ENCODE results near the gene PCLO. TPM values are rescaled to one million over a fixed set of nuclear protein-coding genes. Genes with fewer than 3 reads are reported as not detected.

PCLO gene
- total RNA-seq, 2 experiments from 2014 or later = 0.35 to 1.4 TPM

GRCh38 chr7:83011954-83012353 lies 150.7 kb downstream of the PCLO start:
- no peaks in the 10 kb centered on the region for H3K79me2 ChIP-seq (ENCODE audit: insufficient read depth, low read depth, low read length)
- no peaks in the 10 kb centered on the region for H3K4me1 ChIP-seq (ENCODE audit: insufficient read depth, low read length, poor library complexity, severe bottlenecking)
- DNase-seq (ENCODE audit: low spot score) = no peak
- H3K27ac ChIP-seq (ENCODE audit: low read depth, low read length, poor library complexity, severe bottlenecking) = no peak overlapping the region
- H3K9me3 ChIP-seq (ENCODE audit: low read length) = no peaks in the 10 kb centered on the region
- ChIA-PET POLR2A (no interaction called here), CTCF (ENCODE audit: unreplicated experiment) (no interaction called here)
- no peak overlapping the region for H3K4me2 ChIP-seq (ENCODE audit: low read length)
- no peak overlapping the region for H2AFZ ChIP-seq (ENCODE audit: low read length)
- no TSS peak for BruUV-seq (replicated peaks)
- intact Hi-C loops (cut with micrococcal nuclease; ENCODE audit: unreplicated experiment) = loop anchor here (5.0 kb wide), 1 partner anchor 1615 kb away; no protein-coding TSS in a partner anchor
- no peak overlapping the region for H3K4me3 ChIP-seq (ENCODE audit: low read depth, low read length, poor library complexity, severe bottlenecking)
- no peaks in the 10 kb centered on the region for H3K9me2 ChIP-seq (ENCODE audit: insufficient read depth, low read length)
- H3K36me3 ChIP-seq (ENCODE audit: insufficient read depth, low read length) = no peaks in the 10 kb centered on the region
- TF ChIP-seq EZH2phosphoT487 (IDR thresholded peaks at IDR 0.05; ENCODE audit: borderline replicate concordance, low read depth, low read length) (no peak), CTCF (conservative IDR thresholded peaks at IDR 0.05; ENCODE audit: low read length) (no peak)
- H4K20me1 ChIP-seq (ENCODE audit: insufficient read depth, low read length) = no peaks in the 10 kb centered on the region

GRCh38 chr7:83005410-83005809 lies 157.3 kb downstream of the PCLO start:
- Histone ChIP-seq H3K9me2 (ENCODE audit: insufficient read depth, low read length) (no peaks in the 10 kb centered on the region), H3K4me3 (ENCODE audit: low read depth, low read length, poor library complexity, severe bottlenecking) (no peak overlapping the region), H2AFZ (ENCODE audit: low read length) (no peak overlapping the region), H3K79me2 (ENCODE audit: insufficient read depth, low read depth, low read length) (no peaks in the 10 kb centered on the region), H3K4me1 (ENCODE audit: insufficient read depth, low read length, poor library complexity, severe bottlenecking) (no peaks in the 10 kb centered on the region), H3K4me2 (ENCODE audit: low read length) (no peak overlapping the region), H3K9me3 (ENCODE audit: low read length) (no peaks in the 10 kb centered on the region), H3K27ac (ENCODE audit: low read depth, low read length, poor library complexity, severe bottlenecking) (no peak overlapping the region), H3K36me3 (ENCODE audit: insufficient read depth, low read length) (no peaks in the 10 kb centered on the region), H4K20me1 (ENCODE audit: insufficient read depth, low read length) (no peaks in the 10 kb centered on the region)
- POLR2A ChIA-PET = no interaction called here
- intact Hi-C loops (cut with micrococcal nuclease; ENCODE audit: unreplicated experiment) = no loop called here
- no TSS peak for BruUV-seq (replicated peaks)
- peak; percentile 31 for DNase-seq (ENCODE audit: low spot score)
- peak; percentile 57 for TF ChIP-seq CTCF (conservative IDR thresholded peaks at IDR 0.05; ENCODE audit: low read length)
- no peak for TF ChIP-seq EZH2phosphoT487 (IDR thresholded peaks at IDR 0.05; ENCODE audit: borderline replicate concordance, low read depth, low read length)
- CTCF ChIA-PET (ENCODE audit: unreplicated experiment) = no interaction called here

GRCh38 chr7:83001362-83002040 lies 161.2 kb downstream of the PCLO start:
- Histone ChIP-seq H3K79me2 (ENCODE audit: insufficient read depth, low read depth, low read length) (no peaks in the 10 kb centered on the region), H3K9me2 (ENCODE audit: insufficient read depth, low read length) (no peaks in the 10 kb centered on the region), H3K36me3 (ENCODE audit: insufficient read depth, low read length) (no peaks in the 10 kb centered on the region), H3K9me3 (ENCODE audit: low read length) (no peaks in the 10 kb centered on the region), H3K4me3 (ENCODE audit: low read depth, low read length, poor library complexity, severe bottlenecking) (no peak overlapping the region), H3K4me2 (ENCODE audit: low read length) (no peak overlapping the region), H3K27ac (ENCODE audit: low read depth, low read length, poor library complexity, severe bottlenecking) (no peak overlapping the region), H4K20me1 (ENCODE audit: insufficient read depth, low read length) (no peaks in the 10 kb centered on the region), H3K4me1 (ENCODE audit: insufficient read depth, low read length, poor library complexity, severe bottlenecking) (no peaks in the 10 kb centered on the region), H2AFZ (ENCODE audit: low read length) (no peak overlapping the region)
- DNase-seq (ENCODE audit: low spot score) = no peak
- intact Hi-C loops (cut with micrococcal nuclease; ENCODE audit: unreplicated experiment) = no loop called here
- no peak for TF ChIP-seq CTCF (conservative IDR thresholded peaks at IDR 0.05; ENCODE audit: low read length)
- no peak for TF ChIP-seq EZH2phosphoT487 (IDR thresholded peaks at IDR 0.05; ENCODE audit: borderline replicate concordance, low read depth, low read length)
- ChIA-PET POLR2A (no interaction called here), CTCF (ENCODE audit: unreplicated experiment) (no interaction called here)
- BruUV-seq (replicated peaks) = no TSS peak
